GM19351 (cell line): ENCODE data around the gene AHSG.

Experiments used
- ATAC-seq: cut with Tn5 transposase; IDR thresholded peaks from one replicate; pipeline ENCODE4 v1.9.1; 2021; ENCODE audit warnings: mild to moderate bottlenecking, moderate library complexity; ENCODE audit not compliant: unreplicated experiment

The AHSG gene

GRCh38 chr3:186592682-186593081 lies 20.2 kb upstream of the AHSG start:
- ATAC-seq = no peak

- ATAC-seq = no peak
Measured at GRCh38 chr3:186593862-186594261, 19.0 kb upstream of the AHSG start.

GRCh38 chr3:186594591-186595113 lies 18.2 kb upstream of the AHSG start:
- no peak for ATAC-seq

GRCh38 chr3:186596568-186597287 lies 16.1 kb upstream of the AHSG start:
- no peak for ATAC-seq

- no peak for ATAC-seq
Measured at GRCh38 chr3:186598108-186598784, 14.6 kb upstream of the AHSG start.

GRCh38 chr3:186598794-186599141 lies 14.1 kb upstream of the AHSG start:
- ATAC-seq = no peak

GRCh38 chr3:186599142-186599784 lies 13.6 kb upstream of the AHSG start:
- ATAC-seq = no peak

- no peak for ATAC-seq
Measured at GRCh38 chr3:186599785-186600166, 13.1 kb upstream of the AHSG start.

- no peak for ATAC-seq
Measured at GRCh38 chr3:186600896-186601295, 12.0 kb upstream of the AHSG start.

- ATAC-seq = no peak
Measured at GRCh38 chr3:186603159-186603558, 9.7 kb upstream of the AHSG start.

- ATAC-seq = no peak
Measured at GRCh38 chr3:186605078-186605477, 7.8 kb upstream of the AHSG start.

- no peak for ATAC-seq
Measured at GRCh38 chr3:186605561-186606545, 7.0 kb upstream of the AHSG start.

- ATAC-seq = no peak
Measured at GRCh38 chr3:186608624-186609215, 4.1 kb upstream of the AHSG start.

- no peak for ATAC-seq
Measured at GRCh38 chr3:186609247-186609868, 3.5 kb upstream of the AHSG start.

- no peak for ATAC-seq
Measured at GRCh38 chr3:186612065-186612464, 795 bp upstream of the AHSG start.

- ATAC-seq = no peak
Measured at GRCh38 chr3:186613637-186614265, 891 bp downstream of the AHSG start.

GRCh38 chr3:186614266-186614596 lies 1.4 kb downstream of the AHSG start:
- ATAC-seq = no peak

GRCh38 chr3:186614597-186615483 lies 2.0 kb downstream of the AHSG start:
- peak; percentile 62 for ATAC-seq

- no peak for ATAC-seq
Measured at GRCh38 chr3:186616299-186616617, 3.4 kb downstream of the AHSG start.
